Measurements from ENCODE around the gene COG6. TPM values are rescaled to one million over a fixed set of nuclear protein-coding genes. Genes with fewer than 3 reads are reported as not detected.

COG6 gene
- total and polyA plus RNA-seq, 2 donors: 13.4 to 88.8 TPM

DNA sequence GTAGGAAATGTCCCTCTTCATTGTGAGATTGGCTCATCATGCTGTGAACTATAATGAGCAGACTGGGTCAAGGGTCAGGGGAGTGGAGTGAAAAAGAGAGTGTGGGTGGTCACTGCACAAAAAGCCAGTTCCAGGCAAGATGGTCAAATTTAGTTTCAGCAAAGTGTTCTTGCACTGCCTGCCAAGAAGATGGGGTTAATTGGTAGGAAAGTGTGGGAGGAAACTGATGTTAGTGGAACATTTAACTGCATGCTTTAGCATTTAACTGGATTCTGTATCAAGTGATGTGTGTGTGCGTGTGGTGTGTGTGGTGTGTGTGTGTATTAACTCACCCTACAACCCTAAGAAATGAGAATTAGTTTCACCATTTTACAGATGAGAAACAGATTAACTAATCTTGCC is 131.6 kb downstream of the COG6 start:
- Histone ChIP-seq H3K4me1 (ENCODE audit: insufficient read depth) (no peaks in the 10 kb centered on the region), H3K36me3 (ENCODE audit: insufficient read depth) (no peaks in the 10 kb centered on the region), H3K27ac (ENCODE audit: low read depth) (no peak overlapping the region), H3K4me3 (ENCODE audit: low read depth, low read length) (no peak overlapping the region)
- DNase-seq (ENCODE audit: extremely low spot score): peak; percentile 46
- 76% methylated on average over 1 of the region's 1 CpG for WGBS

DNA sequence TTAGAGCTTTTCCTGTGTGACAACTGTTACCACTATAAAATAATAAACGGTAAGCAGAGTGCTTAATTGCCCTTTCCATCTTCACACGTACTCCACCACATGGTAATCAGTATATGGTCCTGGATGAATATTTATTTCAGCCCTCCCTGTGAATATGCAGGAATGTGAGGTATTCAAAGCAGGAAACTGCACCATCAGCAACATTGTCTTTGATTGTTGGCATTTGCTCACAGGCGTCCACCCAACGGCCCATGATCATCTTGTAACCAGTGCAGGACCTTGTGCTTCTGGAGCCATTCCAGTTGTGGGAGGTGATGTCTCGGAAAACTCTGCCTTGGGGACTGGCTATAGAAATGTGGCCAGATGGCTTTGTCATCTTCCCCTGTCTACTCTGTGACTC is 132.6 kb downstream of the COG6 start:
- Histone ChIP-seq H3K36me3 (ENCODE audit: insufficient read depth) (no peaks in the 10 kb centered on the region), H3K4me1 (ENCODE audit: insufficient read depth) (no peaks in the 10 kb centered on the region), H3K4me3 (ENCODE audit: low read depth, low read length) (no peak overlapping the region), H3K27ac (ENCODE audit: low read depth) (no peak overlapping the region)
- no peak for DNase-seq (ENCODE audit: extremely low spot score)
- 72% methylated on average over 5 of the region's 5 CpGs for WGBS

- Histone ChIP-seq H3K36me3 (ENCODE audit: insufficient read depth) (no peaks in the 10 kb centered on the region), H3K27ac (ENCODE audit: low read depth) (no peak overlapping the region), H3K4me1 (ENCODE audit: insufficient read depth) (no peaks in the 10 kb centered on the region), H3K4me3 (ENCODE audit: low read depth, low read length) (no peak overlapping the region)
- no peak for DNase-seq (ENCODE audit: extremely low spot score)
- 97% methylated on average over 5 of the region's 5 CpGs for WGBS
Observed at GRCh38 chr13:39789451-39789850, 134.0 kb downstream of the COG6 start.

Small RNA genes lying within 50 kb of the gene (small RNA-seq; reads per million reads assigned to genes)
- gene MIR4305: not detected
- 0.12 reads per million for gene RNY4P14

Other genes starting within 250 kb of the COG6 start
- gene LHFPL6, start 52.5 kb upstream of the COG6 start, total RNA-seq: 84.3 TPM
- gene LHFPL6, start 52.5 kb upstream of the COG6 start, polyA plus RNA-seq: 89.9 TPM

Data from urinary bladder (tissue), 4 donors.